ENCODE measurements around the gene PLCG1. TPM values are rescaled to one million over a fixed set of nuclear protein-coding genes. Genes with fewer than 3 reads are reported as not detected.
"Not testable (repeated sequence)": the region's sequence is repeated elsewhere in the genome, so short reads cannot be mapped to it uniquely, and the experiment has no call there.

PLCG1 gene
- total and polyA plus RNA-seq, 2 donors from 2014 or later = 12.5 to 117 TPM

DNA sequence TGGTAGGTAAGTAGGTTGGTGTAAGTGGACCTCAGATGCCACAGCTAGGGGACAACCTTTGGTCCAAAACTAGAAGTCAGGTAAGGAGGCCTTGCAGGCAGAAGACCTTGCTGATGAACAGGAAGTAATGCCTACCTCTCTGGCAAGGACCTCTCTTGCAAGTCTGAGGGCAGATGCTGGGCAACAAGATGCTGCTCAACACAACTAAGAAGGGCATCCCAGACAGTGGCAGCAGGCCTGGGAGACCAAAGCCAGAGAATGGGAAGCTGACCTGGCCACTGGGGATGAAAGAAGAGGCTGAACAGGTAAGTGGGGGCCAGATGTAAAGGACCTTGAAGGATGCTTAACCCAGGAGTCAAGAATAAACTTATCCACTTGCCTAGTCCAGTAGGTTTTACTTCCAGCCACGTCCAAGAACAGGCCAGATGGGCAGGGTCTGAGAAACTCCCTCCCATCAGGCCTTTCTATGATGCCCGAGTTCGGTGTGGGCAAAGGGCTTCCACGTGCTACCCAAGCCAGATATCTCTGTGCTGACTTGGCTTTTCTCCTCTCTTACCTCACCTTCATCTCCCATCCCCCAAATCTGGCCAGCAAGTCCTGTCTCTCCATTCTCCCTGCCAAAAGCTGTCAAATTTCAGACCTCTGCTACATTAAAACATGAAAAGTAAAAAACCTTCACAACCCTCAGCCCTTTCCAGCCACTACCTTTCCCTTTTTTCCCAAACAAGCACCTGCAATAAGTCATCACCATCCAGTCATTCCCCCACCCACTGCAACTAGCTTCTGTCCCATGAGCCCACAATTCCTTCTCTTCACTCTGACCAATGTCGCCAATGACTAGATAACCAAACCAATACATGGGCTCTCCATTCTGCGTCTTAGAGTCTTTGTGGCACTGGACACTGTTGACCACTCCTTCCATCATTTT, 11.5 kb upstream of the PLCG1 start:
- Histone ChIP-seq H3K4me1 (ENCODE audit: control insufficient read depth in 2 of 3, insufficient read depth in 2 of 3, low read depth in 1 of 3, low read length in 3 of 3) (no peaks in the 10 kb centered on the region), H3K4me3 (ENCODE audit: low read length in 3 of 3) (no peak overlapping the region), H3K9ac (ENCODE audit: low read length in 3 of 3) (no peak overlapping the region), H3K27ac (ENCODE audit: low read depth in 2 of 2, low read length in 2 of 2) (no peak overlapping the region), H3K36me3 (ENCODE audit: control insufficient read depth in 2 of 3, insufficient read depth in 3 of 3, low read length in 3 of 3) (peaks cover 2 to 37% (median 26%) of the 10 kb centered on the region in 3 donors), H3K27me3 (ENCODE audit: control insufficient read depth, insufficient read depth, low read length) (no peaks in the 10 kb centered on the region), H3K9me3 (ENCODE audit: control insufficient read depth in 2 of 3, insufficient read depth in 1 of 3, low read length in 3 of 3) (no peaks in the 10 kb centered on the region)
- DNase-seq (no peak), FAIRE-seq (no peak)
- TF ChIP-seq CTCF (IDR thresholded peaks at IDR 0.05; ENCODE audit: borderline replicate concordance, extremely low read depth, insufficient read depth) = no peak
- intact Hi-C loops (cut with DNase I) = no loop called here

DNA sequence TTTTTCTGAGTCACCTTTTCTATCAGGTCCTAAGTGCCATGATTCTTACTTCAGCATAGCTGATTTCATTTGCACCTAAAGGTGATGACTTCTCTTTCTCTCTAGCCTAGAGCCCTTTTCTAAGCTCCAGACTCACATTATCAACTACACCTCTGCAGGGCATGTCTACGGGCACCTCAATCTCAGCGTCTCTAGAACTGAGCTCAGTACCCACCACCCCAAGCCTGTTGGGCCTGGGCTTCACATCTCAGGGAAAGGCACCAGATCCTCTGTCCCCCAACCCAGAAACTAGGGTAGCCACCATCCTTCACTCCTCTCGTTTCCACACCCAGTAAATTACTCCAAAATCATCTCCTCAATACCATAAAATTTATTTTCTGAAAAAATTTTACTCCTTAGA, 10.6 kb upstream of the PLCG1 start:
- Histone ChIP-seq H3K9me3 (ENCODE audit: control insufficient read depth in 2 of 3, insufficient read depth in 1 of 3, low read length in 3 of 3) (no peaks in the 10 kb centered on the region), H3K27ac (ENCODE audit: low read depth in 2 of 2, low read length in 2 of 2) (no peak overlapping the region), H3K36me3 (ENCODE audit: control insufficient read depth in 2 of 3, insufficient read depth in 3 of 3, low read length in 3 of 3) (peaks cover 2 to 29% (median 24%) of the 10 kb centered on the region in 3 donors), H3K4me1 (ENCODE audit: control insufficient read depth in 2 of 3, insufficient read depth in 2 of 3, low read depth in 1 of 3, low read length in 3 of 3) (no peaks in the 10 kb centered on the region), H3K4me3 (ENCODE audit: low read length in 3 of 3) (no peak overlapping the region), H3K27me3 (ENCODE audit: control insufficient read depth, insufficient read depth, low read length) (no peaks in the 10 kb centered on the region), H3K9ac (ENCODE audit: low read length in 3 of 3) (no peak overlapping the region)
- no peak for FAIRE-seq
- no peak for TF ChIP-seq CTCF (IDR thresholded peaks at IDR 0.05; ENCODE audit: borderline replicate concordance, extremely low read depth, insufficient read depth)
- intact Hi-C loops (cut with DNase I) = no loop called here
- no peak for DNase-seq

DNA sequence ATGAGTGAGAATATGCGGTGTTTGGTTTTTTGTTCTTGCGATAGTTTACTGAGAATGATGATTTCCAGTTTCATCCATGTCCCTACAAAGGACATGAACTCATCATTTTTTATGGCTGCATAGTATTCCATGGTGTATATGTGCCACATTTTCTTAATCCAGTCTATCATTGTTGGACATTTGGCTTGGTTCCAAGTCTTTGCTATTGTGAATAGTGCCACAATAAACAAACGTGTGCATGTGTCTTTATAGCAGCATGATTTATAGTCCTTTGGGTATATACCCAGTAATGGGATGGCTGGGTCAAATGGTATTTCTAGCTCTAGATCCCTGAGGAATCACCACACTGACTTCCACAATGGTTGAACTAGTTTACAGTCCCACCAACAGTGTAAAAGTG, 9.0 kb upstream of the PLCG1 start:
- H3K4me3 ChIP-seq (ENCODE audit: low read length in 3 of 3); DNase-seq; intact Hi-C loops (cut with DNase I); FAIRE-seq; H3K27ac ChIP-seq (ENCODE audit: low read depth in 2 of 2, low read length in 2 of 2); H3K27me3 ChIP-seq (ENCODE audit: control insufficient read depth, insufficient read depth, low read length); H3K4me1 ChIP-seq (ENCODE audit: control insufficient read depth in 2 of 3, insufficient read depth in 2 of 3, low read depth in 1 of 3, low read length in 3 of 3); H3K9ac ChIP-seq (ENCODE audit: low read length in 3 of 3); H3K9me3 ChIP-seq (ENCODE audit: control insufficient read depth in 2 of 3, insufficient read depth in 1 of 3, low read length in 3 of 3): not testable (repeated sequence)
- H3K36me3 ChIP-seq (ENCODE audit: control insufficient read depth in 2 of 3, insufficient read depth in 3 of 3, low read length in 3 of 3) = peaks cover 0 to 13% (median 11%) of the 10 kb centered on the region in 3 donors

- FAIRE-seq (no peak), DNase-seq (no peak)
- Histone ChIP-seq H3K27ac (ENCODE audit: low read depth in 2 of 2, low read length in 2 of 2) (no peak overlapping the region), H3K9ac (ENCODE audit: low read length in 3 of 3) (no peak overlapping the region), H3K4me1 (ENCODE audit: control insufficient read depth in 2 of 3, insufficient read depth in 2 of 3, low read depth in 1 of 3, low read length in 3 of 3) (peaks cover 0 to 5% (median 0%) of the 10 kb centered on the region in 3 donors), H3K4me3 (ENCODE audit: low read length in 3 of 3) (no peak overlapping the region), H3K27me3 (ENCODE audit: control insufficient read depth, insufficient read depth, low read length) (no peaks in the 10 kb centered on the region), H3K9me3 (ENCODE audit: control insufficient read depth in 2 of 3, insufficient read depth in 1 of 3, low read length in 3 of 3) (no peaks in the 10 kb centered on the region), H3K36me3 (ENCODE audit: control insufficient read depth in 2 of 3, insufficient read depth in 3 of 3, low read length in 3 of 3) (no peaks in the 10 kb centered on the region)
- intact Hi-C loops (cut with DNase I) = no loop called here
- no peak for TF ChIP-seq CTCF (IDR thresholded peaks at IDR 0.05; ENCODE audit: borderline replicate concordance, extremely low read depth, insufficient read depth)
These were observed 5.6 kb upstream of the PLCG1 start for GRCh38 chr20:41131594-41132387.

GRCh38 chr20:41132388-41132775, 5.0 kb upstream of the PLCG1 start:
- H3K27ac ChIP-seq (ENCODE audit: low read depth in 2 of 2, low read length in 2 of 2); FAIRE-seq; intact Hi-C loops (cut with DNase I); H3K27me3 ChIP-seq (ENCODE audit: control insufficient read depth, insufficient read depth, low read length); H3K9me3 ChIP-seq (ENCODE audit: control insufficient read depth in 2 of 3, insufficient read depth in 1 of 3, low read length in 3 of 3); DNase-seq; H3K4me1 ChIP-seq (ENCODE audit: control insufficient read depth in 2 of 3, insufficient read depth in 2 of 3, low read depth in 1 of 3, low read length in 3 of 3); H3K4me3 ChIP-seq (ENCODE audit: low read length in 3 of 3); H3K9ac ChIP-seq (ENCODE audit: low read length in 3 of 3); H3K36me3 ChIP-seq (ENCODE audit: control insufficient read depth in 2 of 3, insufficient read depth in 3 of 3, low read length in 3 of 3): not testable (repeated sequence)
